Heart right ventricle (tissue), 16 donors: ENCODE results near the gene ATRNL1. TPM values are rescaled to one million over a fixed set of nuclear protein-coding genes. Genes with fewer than 3 reads are reported as not detected.
"Not testable (repeated sequence)": the region's sequence is repeated elsewhere in the genome, so short reads cannot be mapped to it uniquely, and the experiment has no call there.

Source experiments
- ATAC-seq, 8 donors: fragments of 200-7000 bp; cut with Tn5 transposase; one replicate each; pipeline ENCODE4 v1.9.1; 2020; ENCODE audit warnings: mild to moderate bottlenecking in 8 of 8, moderate library complexity in 8 of 8, moderate number of reproducible peaks in 1 of 8
- DNase-seq, 2 donors: peaks; one replicate each; pipeline ENCODE4 v3.0.0-alpha.2; 2020
- H3K27ac ChIP-seq, 10 donors: fragments of 200-600 bp; sonication (generic) in 2 of 10; one replicate each; pipeline versions ENCODE4 v1.5.0 to v1.8.0; 2020 to 2022; ENCODE audit warnings: mild to moderate bottlenecking in 3 of 10
- H3K27me3 ChIP-seq, 7 donors: fragments of 200-600 bp; one replicate each; pipeline ENCODE4 v1.8.0; 2021 to 2022; ENCODE audit warnings: mild to moderate bottlenecking in 2 of 7
- H3K36me3 ChIP-seq, 9 donors: fragments of 200-600 bp; sonication (generic) in 1 of 9; one replicate each; pipeline versions ENCODE4 v1.5.0 to v1.8.0; 2020 to 2022; ENCODE audit warnings: mild to moderate bottlenecking in 2 of 9
- H3K4me1 ChIP-seq, 9 donors: fragments of 200-600 bp; sonication (generic) in 1 of 9; one replicate each; pipeline versions ENCODE4 v1.5.0 to v1.8.0; 2020 to 2022; ENCODE audit warnings: mild to moderate bottlenecking in 4 of 9
- H3K4me3 ChIP-seq, 10 donors: fragments of 200-600 bp; sonication (generic) in 2 of 10; one replicate each; pipeline versions ENCODE4 v1.5.0 to v1.8.0; 2020 to 2022; ENCODE audit warnings: mild to moderate bottlenecking in 7 of 10, moderate library complexity in 2 of 10
- H3K9me3 ChIP-seq, 11 donors: fragments of 200-600 bp in 10 of 11; sonication (generic) in 2 of 11; one replicate each; pipeline versions ENCODE4 v1.5.0 to v1.8.0; 2013 to 2022; ENCODE audit warnings: mild to moderate bottlenecking in 2 of 11, control low read depth in 1 of 11, moderate library complexity in 1 of 11
- WGBS, 2 donors: extraction: QIAGEN DNeasy Blood & Tissue Kit; methylation state at CpG; one replicate each; pipeline ENCODE4 v1.1.7; 2013; ENCODE audit warnings: inconsistent platforms in 1 of 2; 5-methylcytosine and 5-hydroxymethylcytosine counted together
- intact Hi-C, 10 donors: fragments of 100-400 bp; cut with DNase I; formaldehyde crosslinking; loops; one replicate each; pipeline versions ENCODE4 v1.11.1 to v1.14.2; 2022
- polyA plus RNA-seq, 2 donors: library from polyadenylated mRNA; stranded (reverse); fragments of 200-250 nt; gene quantifications; one replicate each; pipeline ENCODE4 v1.2.3, GENCODE V29; 2013
- total RNA-seq, 10 donors: library from RNA; stranded (reverse); fragmentation: NEBNext Ultra II Directional in 3 of 10; extraction: Animal tissue kit (Norgen Biotek cat#: 25700) in 3 of 10; gene quantifications; one replicate each; pipeline versions ENCODE4 v1.2.1 to v1.2.4, GENCODE V29; 2021 to 2023
- TF ChIP-seq, protein P1 (sequence below), 9 donors: fragments of 200-600 bp; sonication (generic) in 2 of 9; IDR thresholded peaks; one replicate each; pipeline versions ENCODE4 v1.5.0 to v1.8.0; 2021 to 2022; ENCODE audit warnings: antibody characterized with exemption in 9 of 9, mild to moderate bottlenecking in 5 of 9, moderate library complexity in 1 of 9
- donor health status: Arrhythmogenic right ventricular cardiomyopathy.
- donor health status: ischemic (EF 13 %, LVEDD 7.1; RV severe dilation, severe dysfunction).
- donor health status: healthy with polysubstance abuse.
- donor health status: DM: no; HTN: yes; CAD: no.
- donor health status: DM: no; HTN: no; CAD: no.
- donor health status: ischemic (EF 25% LVEDD 6.9; RV normal size, moderate dysfunction).
- donor health status: ischemic (EF 25% LVEDD 5.7; RV mildly dilated, moderate dysfunction).
- donor health status: healthy.
- donor health status: DM: yes; HTN: yes; CAD: no.
- donor health status: Ischemic cardiomyopathy.
- donor health status: ischemic (EF 35%, LVEDD 5.7; RV mildly dilated, moderate dysfunction).
- donor health status: nonischemic (EF 11% LVEDD 7.7; RV severe dilation, severe dysfunction).
- donor health status: DM: yes; HTN: yes; CAD: no.
- donor health status: PGD.
- donor health status: ischemic (EF 29% LVEDD 5.4; RV normal size, mild dysfunction).
- donor health status: nonischemic (EF 23%, LVEDD 6.1; RV moderate dilation, normal function).

The ATRNL1 gene
- total and polyA plus RNA-seq, 12 donors, result 0.06 to 22.4 (median 8.1) TPM; not detected in 1

DNA sequence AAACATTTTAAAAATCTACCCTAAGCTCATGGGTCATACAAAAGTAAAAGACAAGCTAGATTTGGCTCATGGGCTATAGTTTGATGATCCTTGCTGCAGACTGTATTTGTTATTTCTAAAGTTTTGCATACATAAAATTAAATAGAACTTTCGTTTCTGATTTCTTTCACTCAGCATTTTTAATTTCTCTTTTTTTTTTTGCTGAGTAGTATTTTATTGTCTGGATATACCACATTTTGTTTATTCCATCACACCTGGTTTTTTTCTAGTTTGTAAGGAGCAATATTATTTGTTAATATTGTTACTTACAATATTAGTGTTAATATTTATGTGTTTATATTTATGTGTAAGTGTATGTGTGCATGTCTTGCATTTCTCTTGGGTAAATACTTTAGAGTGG is 291.5 kb downstream of the ATRNL1 start:
- intact Hi-C loops, result no loop called here
- H3K4me1 ChIP-seq, result no peaks in the 10 kb centered on the region
- DNase-seq (no peak), ATAC-seq (no peak)
- peaks cover 0 to 17% (median 2%) of the 10 kb centered on the region in 11 donors for H3K9me3 ChIP-seq
- no peak overlapping the region for H3K27ac ChIP-seq
- no peaks in the 10 kb centered on the region for H3K36me3 ChIP-seq
- H3K4me3 ChIP-seq, result no peak overlapping the region
- 75 to 78% methylated on average over 1 of the region's 1 CpG for WGBS, 2 donors
- no peaks in the 10 kb centered on the region for H3K27me3 ChIP-seq
- TF ChIP-seq, protein P1, sequence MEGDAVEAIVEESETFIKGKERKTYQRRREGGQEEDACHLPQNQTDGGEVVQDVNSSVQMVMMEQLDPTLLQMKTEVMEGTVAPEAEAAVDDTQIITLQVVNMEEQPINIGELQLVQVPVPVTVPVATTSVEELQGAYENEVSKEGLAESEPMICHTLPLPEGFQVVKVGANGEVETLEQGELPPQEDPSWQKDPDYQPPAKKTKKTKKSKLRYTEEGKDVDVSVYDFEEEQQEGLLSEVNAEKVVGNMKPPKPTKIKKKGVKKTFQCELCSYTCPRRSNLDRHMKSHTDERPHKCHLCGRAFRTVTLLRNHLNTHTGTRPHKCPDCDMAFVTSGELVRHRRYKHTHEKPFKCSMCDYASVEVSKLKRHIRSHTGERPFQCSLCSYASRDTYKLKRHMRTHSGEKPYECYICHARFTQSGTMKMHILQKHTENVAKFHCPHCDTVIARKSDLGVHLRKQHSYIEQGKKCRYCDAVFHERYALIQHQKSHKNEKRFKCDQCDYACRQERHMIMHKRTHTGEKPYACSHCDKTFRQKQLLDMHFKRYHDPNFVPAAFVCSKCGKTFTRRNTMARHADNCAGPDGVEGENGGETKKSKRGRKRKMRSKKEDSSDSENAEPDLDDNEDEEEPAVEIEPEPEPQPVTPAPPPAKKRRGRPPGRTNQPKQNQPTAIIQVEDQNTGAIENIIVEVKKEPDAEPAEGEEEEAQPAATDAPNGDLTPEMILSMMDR (IDR thresholded peaks at IDR 0.05), result no peak

DNA sequence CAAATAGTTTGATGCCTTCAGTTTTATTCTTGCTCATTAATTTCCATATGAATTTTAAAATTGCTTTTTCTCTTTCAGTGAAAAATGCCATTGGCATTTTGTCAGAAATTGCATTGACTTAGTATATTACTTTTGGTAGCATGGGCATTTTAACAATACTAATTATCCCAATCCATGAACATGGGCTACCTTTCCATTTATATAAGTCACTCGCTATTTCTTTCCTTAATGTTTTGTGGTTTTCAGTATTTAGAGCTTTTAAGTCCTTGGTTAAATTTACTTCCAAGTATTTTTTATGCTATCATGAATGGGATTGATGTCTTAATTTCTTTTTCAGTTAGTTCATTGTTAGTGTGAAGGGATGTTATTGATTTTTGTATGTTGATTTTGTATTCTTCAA is 297.4 kb downstream of the ATRNL1 start:
- TF ChIP-seq, protein P1 (IDR thresholded peaks at IDR 0.05), result no peak
- Histone ChIP-seq H3K9me3 (peaks cover 0 to 17% (median 5%) of the 10 kb centered on the region in 11 donors), H3K27ac (no peak overlapping the region), H3K36me3 (no peaks in the 10 kb centered on the region), H3K4me3 (no peak overlapping the region), H3K27me3 (no peaks in the 10 kb centered on the region), H3K4me1 (no peaks in the 10 kb centered on the region)
- DNase-seq (no peak), ATAC-seq (no peak)
- intact Hi-C loops, result no loop called here
- WGBS, 2 donors, result 87 to 88% methylated on average over 1 of the region's 1 CpG

DNA sequence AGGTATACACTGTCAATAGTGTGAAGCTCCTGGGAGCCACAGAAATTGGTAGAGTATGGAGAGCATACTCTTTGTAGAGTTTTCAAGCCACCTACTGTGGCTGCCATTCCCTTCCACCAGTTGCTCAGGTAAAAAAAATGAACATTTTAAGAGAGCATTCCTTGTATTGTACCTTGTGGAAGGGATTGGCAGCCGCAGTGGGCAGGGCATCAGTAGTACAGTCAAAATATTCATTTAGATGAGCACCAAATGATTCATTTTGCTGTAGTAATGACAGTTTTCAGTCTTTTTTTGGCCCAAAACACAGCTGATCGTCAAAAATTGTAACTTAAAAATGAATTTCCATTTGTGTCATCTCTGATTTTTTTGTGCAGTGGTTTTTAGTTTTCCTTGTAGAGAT is 304.9 kb downstream of the ATRNL1 start:
- no peak for ATAC-seq
- H3K27me3 ChIP-seq, result no peaks in the 10 kb centered on the region
- intact Hi-C loops, result no loop called here
- no peaks in the 10 kb centered on the region for H3K36me3 ChIP-seq
- WGBS, 2 donors, result 81 to 83% methylated on average over 2 of the region's 2 CpGs
- H3K9me3 ChIP-seq, result peaks cover 0 to 9% (median 0%) of the 10 kb centered on the region in 11 donors
- no peak for DNase-seq
- no peak overlapping the region for H3K27ac ChIP-seq
- TF ChIP-seq, protein P1 (IDR thresholded peaks at IDR 0.05), result no peak
- H3K4me1 ChIP-seq, result no peaks in the 10 kb centered on the region
- no peak overlapping the region for H3K4me3 ChIP-seq

DNA sequence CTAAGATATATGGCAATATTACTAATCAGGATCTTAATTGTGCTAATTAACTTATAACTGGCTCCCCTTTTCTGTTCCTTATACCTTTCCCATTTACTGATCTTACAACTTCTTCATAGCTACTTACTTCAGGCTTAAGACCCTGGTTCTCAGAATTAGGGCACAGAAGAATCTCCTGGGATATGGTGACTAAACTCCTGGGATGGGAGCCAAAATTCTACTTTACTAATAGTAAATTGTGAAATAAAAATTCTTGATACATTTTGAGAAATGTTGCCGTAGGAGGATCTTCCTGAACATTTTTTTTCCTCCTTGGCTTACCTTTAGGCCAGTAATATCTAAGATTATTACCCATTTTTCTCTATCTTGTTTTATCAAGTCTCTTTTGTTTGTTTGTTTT is 309.5 kb downstream of the ATRNL1 start:
- Histone ChIP-seq H3K4me3 (no peak overlapping the region), H3K9me3 (peaks cover 0 to 11% (median 3%) of the 10 kb centered on the region in 11 donors), H3K4me1 (no peaks in the 10 kb centered on the region), H3K27me3 (no peaks in the 10 kb centered on the region), H3K36me3 (no peaks in the 10 kb centered on the region), H3K27ac (no peak overlapping the region)
- DNase-seq (no peak), ATAC-seq (no peak)
- 23 to 47% methylated on average over 1 of the region's 1 CpG for WGBS, 2 donors
- TF ChIP-seq, protein P1 (IDR thresholded peaks at IDR 0.05), result no peak
- intact Hi-C loops, result no loop called here

DNA sequence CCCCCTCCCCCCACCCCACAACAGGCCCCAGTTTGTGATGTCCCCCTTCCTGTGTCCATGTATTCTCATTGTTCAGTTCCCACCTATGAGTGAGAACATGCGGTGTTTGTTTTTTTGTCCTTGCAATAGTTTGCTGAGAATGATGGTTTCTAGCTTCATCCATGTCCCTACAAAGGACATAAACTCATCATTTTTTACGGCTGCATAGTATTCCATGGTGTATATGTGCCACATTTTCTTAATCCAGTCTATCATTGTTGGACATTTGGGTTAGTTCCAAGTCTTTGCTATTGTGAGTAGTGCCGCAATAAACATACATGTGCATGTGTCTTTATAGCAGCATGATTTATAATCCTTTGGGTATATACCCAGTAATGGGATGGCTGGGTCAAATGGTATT is 312.7 kb downstream of the ATRNL1 start:
- H3K9me3 ChIP-seq, result peaks cover 0 to 34% (median 6%) of the 10 kb centered on the region in 11 donors
- 73 to 85% methylated on average over 2 to 3 of the region's 3 CpGs for WGBS, 2 donors
- H3K36me3 ChIP-seq, H3K27ac ChIP-seq, H3K27me3 ChIP-seq, ATAC-seq, intact Hi-C loops, DNase-seq, H3K4me3 ChIP-seq, H3K4me1 ChIP-seq: not testable (repeated sequence)
